Activated CD8-positive, alpha-beta memory T cell treated with anti-CD3 and anti-CD28 coated beads for 36 hours (primary cell): ENCODE results near the gene SMAD7. TPM values are rescaled to one million over a fixed set of nuclear protein-coding genes. Genes with fewer than 3 reads are reported as not detected.

Experiments used
- CTCF ChIA-PET: fragments of 350-600 bp; sonication (Branson Sonifier 250); formaldehyde crosslinking; loops from one replicate; lab custom pipeline; 2021; ENCODE audit warnings: antibody characterized with exemption; lab: Charles Lee
- POLR2A ChIA-PET: fragments of 350-600 bp; sonication (Branson Sonifier 250); formaldehyde crosslinking; loops from one replicate; lab custom pipeline; 2021; ENCODE audit warnings: antibody characterized with exemption; lab: Charles Lee
- total RNA-seq, 2 experiments: library from RNA; stranded (reverse); gene quantifications; one replicate each; pipeline ENCODE4 v1.2.3, GENCODE V29; 2021

SMAD7 gene
- 10 to 100 TPM; 17.6 to 17.9 TPM for total RNA-seq

- ChIA-PET CTCF (interaction anchor here (1.0 to 1.4 kb wide), 2 partner anchors 10 to 137 kb away, joined by 3 to 4 read pairs; no protein-coding TSS in a partner anchor), POLR2A (interaction anchor here (1.1 to 2.1 kb wide), 3 partner anchors 9 to 95 kb away, joined by 3 to 19 read pairs (median 8); no protein-coding TSS in a partner anchor)
These were observed at the start of gene SMAD7 for GRCh38 chr18:48950536-48951447. SMAD7 (minus strand) TSS chr18:48950965; CDS start chr18:48950424, 541 bp downstream.

- CTCF ChIA-PET, result no interaction called here
- POLR2A ChIA-PET, result no interaction called here
These were observed 48.8 kb upstream of the SMAD7 start for GRCh38 chr18:48999569-48999968.

- CTCF ChIA-PET, result no interaction called here
- POLR2A ChIA-PET, result no interaction called here
These were observed 47.4 kb upstream of the SMAD7 start for GRCh38 chr18:48997985-48998831.

- ChIA-PET CTCF (interaction anchor here (0.6 kb wide), 1 partner anchor 15 kb away, joined by 4 read pairs; no protein-coding TSS in a partner anchor), POLR2A (no interaction called here)
These were observed 46.9 kb upstream of the SMAD7 start for GRCh38 chr18:48997681-48997984.

GRCh38 chr18:48996901-48997463 lies 46.2 kb upstream of the SMAD7 start:
- POLR2A ChIA-PET, result no interaction called here
- CTCF ChIA-PET, result interaction anchor here (0.6 kb wide), 1 partner anchor 16 kb away, joined by 4 read pairs; no protein-coding TSS in a partner anchor

- ChIA-PET CTCF (no interaction called here), POLR2A (no interaction called here)
These were observed 45.3 kb upstream of the SMAD7 start for GRCh38 chr18:48996041-48996440.

GRCh38 chr18:48994926-48995835 lies 44.4 kb upstream of the SMAD7 start:
- POLR2A ChIA-PET, result no interaction called here
- CTCF ChIA-PET, result no interaction called here

- POLR2A ChIA-PET, result no interaction called here
- CTCF ChIA-PET, result no interaction called here
These were observed 43.4 kb upstream of the SMAD7 start for GRCh38 chr18:48994044-48994651.

GRCh38 chr18:48993586-48993985 lies 42.8 kb upstream of the SMAD7 start:
- CTCF ChIA-PET, result no interaction called here
- POLR2A ChIA-PET, result no interaction called here

GRCh38 chr18:48992791-48993555 lies 42.2 kb upstream of the SMAD7 start:
- ChIA-PET POLR2A (no interaction called here), CTCF (no interaction called here)

GRCh38 chr18:48992133-48992532 lies 41.4 kb upstream of the SMAD7 start:
- CTCF ChIA-PET, result no interaction called here
- POLR2A ChIA-PET, result no interaction called here

- ChIA-PET CTCF (no interaction called here), POLR2A (no interaction called here)
These were observed 40.9 kb upstream of the SMAD7 start for GRCh38 chr18:48991676-48992075.

- POLR2A ChIA-PET, result no interaction called here
- CTCF ChIA-PET, result no interaction called here
These were observed 40.5 kb upstream of the SMAD7 start for GRCh38 chr18:48991319-48991660.

GRCh38 chr18:48990481-48991318 lies 39.9 kb upstream of the SMAD7 start:
- ChIA-PET POLR2A (no interaction called here), CTCF (interaction anchor here (1.0 kb wide), 1 partner anchor 247 kb away, joined by 3 read pairs; no protein-coding TSS in a partner anchor)

GRCh38 chr18:48989304-48990303 lies 38.8 kb upstream of the SMAD7 start:
- POLR2A ChIA-PET, result no interaction called here
- CTCF ChIA-PET, result interaction anchor here (0.7 to 1.0 kb wide), 2 partner anchors 25 to 248 kb away, joined by 3 read pairs; no protein-coding TSS in a partner anchor
